ENCODE data around the gene SLX4IP. TPM values are rescaled to one million over a fixed set of nuclear protein-coding genes. Genes with fewer than 3 reads are reported as not detected.

Gene SLX4IP
- total and polyA plus RNA-seq, 2 of the 13 experiments (the other 11 are each of a cell fraction or from before 2014, with no cell fraction given): 3.6 to 7.3 TPM

GRCh38 chr20:10483691-10484090 is 48.6 kb downstream of the SLX4IP start:
- TF ChIP-seq ZSCAN22 (CRISPR knock-in tag; IDR thresholded peaks at IDR 0.05) (no peak), RARA (CRISPR knock-in tag; IDR thresholded peaks at IDR 0.05) (no peak), ZEB1 (IDR thresholded peaks at IDR 0.05; ENCODE audit: insufficient replicate concordance, low read depth) (no peak), KDM3A (CRISPR knock-in tag; IDR thresholded peaks at IDR 0.05; ENCODE audit: low read depth) (no peak), BORCS8-MEF2B (CRISPR knock-in tag; IDR thresholded peaks at IDR 0.05) (no peak), SATB2 (CRISPR knock-in tag; IDR thresholded peaks at IDR 0.05) (no peak), AKAP8 (CRISPR knock-in tag; IDR thresholded peaks at IDR 0.05) (no peak), DMTF1 (CRISPR knock-in tag; IDR thresholded peaks at IDR 0.05) (no peak), ZNF441 (CRISPR knock-in tag; IDR thresholded peaks at IDR 0.05; ENCODE audit: borderline replicate concordance) (no peak)
- no peak for FAIRE-seq
- ATAC-seq: no peak

More at GRCh38 chr20:10483691-10484090, 48.6 kb downstream of the SLX4IP start:
- no peaks in the 10 kb centered on the region for H3K27me3 ChIP-seq (ENCODE audit: control insufficient read depth in 1 of 2, insufficient read depth in 2 of 2, low read length in 2 of 2)
- H2AFZ ChIP-seq (ENCODE audit: low read length): no peak overlapping the region
- no peak overlapping the region for H3K27ac ChIP-seq (ENCODE audit: extremely low read length, insufficient read depth, low read length)
- ChIA-PET POLR2A (no interaction called here), CTCF (ENCODE audit: low intra/inter-chr PET ratio, low total read pairs) (no interaction called here)
- intact Hi-C loops (cut with micrococcal nuclease; ENCODE audit: unreplicated experiment) (no loop called here), in situ Hi-C loops (cut with HindIII; ENCODE audit: extremely low pct_ligation_motif_present, low pct_unique_long_range_greater_than_20kb) (no loop called here)
- peaks cover 2% of the 10 kb centered on the region; the same call in 1 of the 2 replicates for H3K4me1 ChIP-seq (ENCODE audit: insufficient read depth, low read length)
- no peaks in the 10 kb centered on the region for H4K20me1 ChIP-seq (ENCODE audit: insufficient read depth, low read length)
- 94% methylated on average over 2 of the region's 2 CpGs for WGBS (ENCODE audit: low lambda C conversion rate)
- H3K9ac ChIP-seq (ENCODE audit: insufficient read depth, low read depth, low read length): no peak overlapping the region
- no peak overlapping the region for H3K4me3 ChIP-seq (replicated peaks in 1 of 3; ENCODE audit: insufficient read depth in 1 of 3, low read depth in 2 of 3, low read length in 3 of 3)
- H3K9me3 ChIP-seq (ENCODE audit: low read length): no peaks in the 10 kb centered on the region
- no TSS peak for BruUV-seq (replicated peaks)
- no peaks in the 10 kb centered on the region for H3K79me2 ChIP-seq (ENCODE audit: insufficient read depth, low read length)
- DNase-seq (ENCODE audit: low spot score): no peak
- no peak overlapping the region for H3K4me2 ChIP-seq (ENCODE audit: low read depth, low read length)
- no peaks in the 10 kb centered on the region for H3K36me3 ChIP-seq (replicated peaks in 1 of 2; ENCODE audit: control insufficient read depth in 1 of 2, insufficient read depth in 2 of 2, low read length in 2 of 2)
